Measurements from ENCODE around the gene PIP4K2A. TPM values are rescaled to one million over a fixed set of nuclear protein-coding genes. Genes with fewer than 3 reads are reported as not detected.
A peak's percentile ranks its signal among the peaks of the same experiment; 100 is the strongest.

Gene PIP4K2A
- total and polyA plus RNA-seq, 2 of the 13 experiments (the other 11 are each of a cell fraction or from before 2014, with no cell fraction given), result 9.1 to 22.6 TPM

DNA sequence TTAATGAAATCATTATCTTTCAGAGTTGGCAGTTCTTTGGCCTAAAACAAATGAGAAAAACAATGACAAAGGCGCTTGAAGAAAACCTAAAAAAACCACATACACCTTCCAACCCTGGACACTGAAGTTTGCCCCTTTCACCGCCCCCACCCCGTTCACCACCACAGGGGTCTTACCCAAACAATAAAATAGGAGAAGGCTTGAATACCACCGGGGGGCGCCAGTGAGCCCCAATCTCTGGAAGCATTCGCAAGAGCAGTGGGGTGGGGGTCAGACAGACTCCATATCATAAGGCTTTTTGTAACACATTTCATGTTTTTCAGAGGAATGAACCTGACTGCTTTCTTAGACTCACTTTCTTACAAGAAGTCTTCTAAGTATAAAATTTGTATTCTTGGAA, 163.6 kb downstream of the PIP4K2A start:
- in situ Hi-C loops (cut with HindIII; ENCODE audit: extremely low pct_ligation_motif_present, low pct_unique_long_range_greater_than_20kb), result loop anchor here (25.0 kb wide), 1 partner anchor 563 kb away; no protein-coding TSS in a partner anchor
- Histone ChIP-seq H4K20me1 (ENCODE audit: insufficient read depth, low read length) (no peaks in the 10 kb centered on the region), H3K4me2 (ENCODE audit: low read depth, low read length) (no peak overlapping the region), H3K4me3 (replicated peaks in 1 of 3; ENCODE audit: insufficient read depth in 1 of 3, low read depth in 2 of 3, low read length in 3 of 3) (no peak overlapping the region), H3K36me3 (replicated peaks in 1 of 2; ENCODE audit: control insufficient read depth in 1 of 2, insufficient read depth in 2 of 2, low read length in 2 of 2) (peaks cover 4 to 12% of the 10 kb centered on the region in 2 experiments; a peak in 4 of 5 replicates), H3K27ac (ENCODE audit: extremely low read length, insufficient read depth, low read length) (no peak overlapping the region), H3K27me3 (ENCODE audit: control insufficient read depth in 1 of 2, insufficient read depth in 2 of 2, low read length in 2 of 2) (no peaks in the 10 kb centered on the region), H3K9ac (ENCODE audit: insufficient read depth, low read depth, low read length) (no peak overlapping the region), H2AFZ (ENCODE audit: low read length) (no peak overlapping the region), H3K79me2 (ENCODE audit: insufficient read depth, low read length) (no peaks in the 10 kb centered on the region), H3K4me1 (ENCODE audit: insufficient read depth, low read length) (no peaks in the 10 kb centered on the region), H3K9me3 (ENCODE audit: low read length) (no peaks in the 10 kb centered on the region)
- WGBS (ENCODE audit: low lambda C conversion rate), result 65% methylated on average over 6 of the region's 6 CpGs
- intact Hi-C loops (cut with micrococcal nuclease; ENCODE audit: unreplicated experiment), result loop anchor here (1.0 kb wide), 1 partner anchor 209 kb away; no protein-coding TSS in a partner anchor
- POLR2A ChIA-PET, result no interaction called here
- FAIRE-seq (no peak), ATAC-seq (peak; percentile 42; the same call in 1 of the 3 replicates), DNase-seq (ENCODE audit: low spot score) (peak; percentile 40)
- TF ChIP-seq, protein P1, sequence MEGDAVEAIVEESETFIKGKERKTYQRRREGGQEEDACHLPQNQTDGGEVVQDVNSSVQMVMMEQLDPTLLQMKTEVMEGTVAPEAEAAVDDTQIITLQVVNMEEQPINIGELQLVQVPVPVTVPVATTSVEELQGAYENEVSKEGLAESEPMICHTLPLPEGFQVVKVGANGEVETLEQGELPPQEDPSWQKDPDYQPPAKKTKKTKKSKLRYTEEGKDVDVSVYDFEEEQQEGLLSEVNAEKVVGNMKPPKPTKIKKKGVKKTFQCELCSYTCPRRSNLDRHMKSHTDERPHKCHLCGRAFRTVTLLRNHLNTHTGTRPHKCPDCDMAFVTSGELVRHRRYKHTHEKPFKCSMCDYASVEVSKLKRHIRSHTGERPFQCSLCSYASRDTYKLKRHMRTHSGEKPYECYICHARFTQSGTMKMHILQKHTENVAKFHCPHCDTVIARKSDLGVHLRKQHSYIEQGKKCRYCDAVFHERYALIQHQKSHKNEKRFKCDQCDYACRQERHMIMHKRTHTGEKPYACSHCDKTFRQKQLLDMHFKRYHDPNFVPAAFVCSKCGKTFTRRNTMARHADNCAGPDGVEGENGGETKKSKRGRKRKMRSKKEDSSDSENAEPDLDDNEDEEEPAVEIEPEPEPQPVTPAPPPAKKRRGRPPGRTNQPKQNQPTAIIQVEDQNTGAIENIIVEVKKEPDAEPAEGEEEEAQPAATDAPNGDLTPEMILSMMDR (CRISPR knock-in tag; IDR thresholded peaks at IDR 0.05), result peak; percentile 52
- TF ChIP-seq, protein P2, sequence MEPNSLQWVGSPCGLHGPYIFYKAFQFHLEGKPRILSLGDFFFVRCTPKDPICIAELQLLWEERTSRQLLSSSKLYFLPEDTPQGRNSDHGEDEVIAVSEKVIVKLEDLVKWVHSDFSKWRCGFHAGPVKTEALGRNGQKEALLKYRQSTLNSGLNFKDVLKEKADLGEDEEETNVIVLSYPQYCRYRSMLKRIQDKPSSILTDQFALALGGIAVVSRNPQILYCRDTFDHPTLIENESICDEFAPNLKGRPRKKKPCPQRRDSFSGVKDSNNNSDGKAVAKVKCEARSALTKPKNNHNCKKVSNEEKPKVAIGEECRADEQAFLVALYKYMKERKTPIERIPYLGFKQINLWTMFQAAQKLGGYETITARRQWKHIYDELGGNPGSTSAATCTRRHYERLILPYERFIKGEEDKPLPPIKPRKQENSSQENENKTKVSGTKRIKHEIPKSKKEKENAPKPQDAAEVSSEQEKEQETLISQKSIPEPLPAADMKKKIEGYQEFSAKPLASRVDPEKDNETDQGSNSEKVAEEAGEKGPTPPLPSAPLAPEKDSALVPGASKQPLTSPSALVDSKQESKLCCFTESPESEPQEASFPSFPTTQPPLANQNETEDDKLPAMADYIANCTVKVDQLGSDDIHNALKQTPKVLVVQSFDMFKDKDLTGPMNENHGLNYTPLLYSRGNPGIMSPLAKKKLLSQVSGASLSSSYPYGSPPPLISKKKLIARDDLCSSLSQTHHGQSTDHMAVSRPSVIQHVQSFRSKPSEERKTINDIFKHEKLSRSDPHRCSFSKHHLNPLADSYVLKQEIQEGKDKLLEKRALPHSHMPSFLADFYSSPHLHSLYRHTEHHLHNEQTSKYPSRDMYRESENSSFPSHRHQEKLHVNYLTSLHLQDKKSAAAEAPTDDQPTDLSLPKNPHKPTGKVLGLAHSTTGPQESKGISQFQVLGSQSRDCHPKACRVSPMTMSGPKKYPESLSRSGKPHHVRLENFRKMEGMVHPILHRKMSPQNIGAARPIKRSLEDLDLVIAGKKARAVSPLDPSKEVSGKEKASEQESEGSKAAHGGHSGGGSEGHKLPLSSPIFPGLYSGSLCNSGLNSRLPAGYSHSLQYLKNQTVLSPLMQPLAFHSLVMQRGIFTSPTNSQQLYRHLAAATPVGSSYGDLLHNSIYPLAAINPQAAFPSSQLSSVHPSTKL (CRISPR knock-in tag; IDR thresholded peaks at IDR 0.05), result no peak
- TF ChIP-seq STAG1 (CRISPR knock-in tag; IDR thresholded peaks at IDR 0.05) (peak; percentile 51), SMC3 (IDR thresholded peaks at IDR 0.05; ENCODE audit: low read length) (peak; percentile 60), ZBTB7B (CRISPR knock-in tag; IDR thresholded peaks at IDR 0.05) (0 out of 2 replicates have a peak, but pooled peaks have one; percentile 34), JDP2 (CRISPR knock-in tag; IDR thresholded peaks at IDR 0.05; ENCODE audit: borderline replicate concordance) (no peak), SKI (IDR thresholded peaks at IDR 0.05; ENCODE audit: partially characterized antibody) (no peak)
- BruUV-seq (replicated peaks), result no TSS peak
- CTCF ChIA-PET (ENCODE audit: low intra/inter-chr PET ratio, low total read pairs), result interaction anchor here (2.3 kb wide), 1 partner anchor 438 kb away, joined by 9 read pairs; no protein-coding TSS in a partner anchor
